Large intestine (tissue), 12 donors: Measurements from ENCODE around the gene ZNF428. TPM values are rescaled to one million over a fixed set of nuclear protein-coding genes. Genes with fewer than 3 reads are reported as not detected.

ENCODE experiments used
- DNase-seq, 2 donors: peaks; one replicate each; pipeline versions ENCODE4 v3.0.0 to v3.0.0-alpha.2; 2013
- H3K27ac ChIP-seq: one replicate; pipeline ENCODE4 v1.5.1; 2013; ENCODE audit warnings: low read length
- H3K27me3 ChIP-seq: 2 replicates; pipeline ENCODE4 v1.6.1; 2013; ENCODE audit warnings: low read length; ENCODE audit not compliant: control insufficient read depth, insufficient read depth
- H3K36me3 ChIP-seq: 2 replicates; pipeline ENCODE4 v1.6.1; 2013; ENCODE audit warnings: low read length; ENCODE audit not compliant: control insufficient read depth, insufficient read depth
- H3K4me1 ChIP-seq: one replicate; pipeline ENCODE4 v1.6.1; 2013; ENCODE audit warnings: low read length; ENCODE audit not compliant: control insufficient read depth, insufficient read depth
- H3K4me3 ChIP-seq: one replicate; pipeline ENCODE4 v1.5.1; 2013; ENCODE audit warnings: low read length
- H3K9me3 ChIP-seq: one replicate; pipeline ENCODE4 v1.6.1; 2013; ENCODE audit warnings: mild to moderate bottlenecking, low read depth, low read length, moderate library complexity; ENCODE audit not compliant: control insufficient read depth
- WGBS: methylation state at CpG from one replicate; pipeline ENCODE4 v1.1.5; 2013; ENCODE audit warnings: low lambda C conversion rate; ENCODE audit not compliant: insufficient coverage; 5-methylcytosine and 5-hydroxymethylcytosine counted together
- long read RNA-seq, 11 donors: transcript quantifications; one replicate each; lab custom pipeline, GENCODE V29; 2026
- polyA plus RNA-seq: library from polyadenylated mRNA; unstranded; fragments of 120-200 nt; gene quantifications from one replicate; pipeline ENCODE4 v1.2.1, GENCODE V29; 2013

Gene ZNF428, protein sequence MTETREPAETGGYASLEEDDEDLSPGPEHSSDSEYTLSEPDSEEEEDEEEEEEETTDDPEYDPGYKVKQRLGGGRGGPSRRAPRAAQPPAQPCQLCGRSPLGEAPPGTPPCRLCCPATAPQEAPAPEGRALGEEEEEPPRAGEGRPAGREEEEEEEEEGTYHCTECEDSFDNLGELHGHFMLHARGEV
- polyA plus RNA-seq, result 40.4 TPM
- long read RNA-seq, donor 1, transcript ZNF428-201 (3 exons, 1,412 nt), result major isoform, 17 of 20 reads
- long read RNA-seq, donor 1, partial matches to known transcripts, result 0 of 20 reads
- long read RNA-seq, donor 1, other reads (novel, unspliced or antisense), result 0 of 20 reads
- long read RNA-seq, donor 2, transcript ZNF428-201 (3 exons, 1,412 nt), result major isoform, 28 of 41 reads
- long read RNA-seq, donor 2, partial matches to known transcripts, result 11 of 41 reads
- long read RNA-seq, donor 2, other reads (novel, unspliced or antisense), result 0 of 41 reads
- long read RNA-seq, donor 3, transcript ZNF428-201 (3 exons, 1,412 nt), result major isoform, 46 of 62 reads
- long read RNA-seq, donor 3, partial matches to known transcripts, result 15 of 62 reads
- long read RNA-seq, donor 3, other reads (novel, unspliced or antisense), result 0 of 62 reads
- long read RNA-seq, donor 4, partial matches to known transcripts, result 0 of 2 reads
- long read RNA-seq, donor 4, other reads (novel, unspliced or antisense), result 0 of 2 reads
- long read RNA-seq, donor 5, transcript ZNF428-201 (3 exons, 1,412 nt), result major isoform, 36 of 46 reads
- long read RNA-seq, donor 5, partial matches to known transcripts, result 8 of 46 reads
- long read RNA-seq, donor 5, other reads (novel, unspliced or antisense), result 0 of 46 reads
- long read RNA-seq, donor 6, transcript ZNF428-201 (3 exons, 1,412 nt), result major isoform, 43 of 43 reads
- long read RNA-seq, donor 6, partial matches to known transcripts, result 0 of 43 reads
- long read RNA-seq, donor 6, other reads (novel, unspliced or antisense), result 0 of 43 reads
- long read RNA-seq, donor 7, transcript ZNF428-201 (3 exons, 1,412 nt), result major isoform, 18 of 18 reads
- long read RNA-seq, donor 7, partial matches to known transcripts, result 0 of 18 reads
- long read RNA-seq, donor 7, other reads (novel, unspliced or antisense), result 0 of 18 reads
- long read RNA-seq, donor 8, transcript ZNF428-201 (3 exons, 1,412 nt), result major isoform, 35 of 41 reads
- long read RNA-seq, donor 8, partial matches to known transcripts, result 6 of 41 reads
- long read RNA-seq, donor 8, other reads (novel, unspliced or antisense), result 0 of 41 reads
- long read RNA-seq, donor 9, transcript ZNF428-201 (3 exons, 1,412 nt), result major isoform, 33 of 97 reads
- long read RNA-seq, donor 9, partial matches to known transcripts, result 64 of 97 reads
- long read RNA-seq, donor 9, other reads (novel, unspliced or antisense), result 0 of 97 reads
- long read RNA-seq, donor 10, transcript ZNF428-201 (3 exons, 1,412 nt), result major isoform, 43 of 48 reads
- long read RNA-seq, donor 10, partial matches to known transcripts, result 5 of 48 reads
- long read RNA-seq, donor 10, other reads (novel, unspliced or antisense), result 0 of 48 reads
- long read RNA-seq, donor 11, transcript ZNF428-201 (3 exons, 1,412 nt), result major isoform, 28 of 33 reads
- long read RNA-seq, donor 11, partial matches to known transcripts, result 5 of 33 reads
- long read RNA-seq, donor 11, other reads (novel, unspliced or antisense), result 0 of 33 reads

DNA sequence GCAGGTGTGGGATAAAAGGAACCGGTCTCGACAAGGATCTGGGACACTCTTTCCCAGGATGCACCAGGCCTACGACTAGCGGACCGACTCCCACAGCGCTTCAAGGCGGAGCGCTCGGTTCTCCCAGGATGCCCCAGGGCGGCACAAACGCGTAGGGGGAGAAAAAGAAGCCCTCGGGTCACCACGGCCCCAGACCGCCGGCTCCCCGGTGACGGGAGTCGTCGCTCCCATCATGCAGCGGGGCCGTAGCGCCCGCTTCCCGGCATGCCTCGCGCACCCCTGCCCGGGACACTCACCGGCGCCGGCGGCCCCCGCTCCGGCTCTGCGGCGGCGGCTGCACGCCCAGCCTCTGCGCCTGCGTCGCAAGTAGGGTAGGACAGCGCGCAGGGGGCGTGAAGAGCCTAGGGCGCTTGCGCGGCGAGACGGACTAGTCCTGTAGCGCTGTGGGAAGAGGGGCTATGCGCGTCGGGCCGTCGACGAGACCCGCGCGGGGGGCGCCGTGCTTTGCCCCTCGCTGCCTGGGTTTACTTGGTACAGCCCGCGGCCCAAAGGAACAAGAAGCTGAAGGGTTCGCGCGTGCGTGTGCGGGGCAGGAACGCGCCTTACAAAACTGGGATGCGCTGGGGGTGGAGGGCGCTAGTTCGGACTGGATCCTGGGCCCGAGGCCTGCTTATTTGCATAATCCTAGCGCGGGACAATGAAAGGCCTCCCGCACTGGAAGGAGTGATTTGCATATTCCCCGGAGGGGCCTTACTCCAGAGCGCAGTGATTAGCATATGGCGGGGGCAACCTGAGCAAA lies at the start of gene ZNF428:
Gene ZNF428, minus strand, starts transcription at position 368 of the 799 bp plus-strand sequence. CDS start 5,325 bp downstream, outside the sequence.
- peak within 1 kb of the TSS; percentile 71 for H3K4me3 ChIP-seq
- peak; percentile 88 to 93 for DNase-seq
- no peaks in the 10 kb centered on the region for H3K27me3 ChIP-seq
- H3K9me3 ChIP-seq, result peaks cover 2% of the 10 kb centered on the region
- H3K27ac ChIP-seq, result peak within 1 kb of the TSS; percentile 85
- WGBS, result 0% methylated on average over 1 of the region's 81 CpGs
- no peaks in the 10 kb centered on the region for H3K36me3 ChIP-seq
- peaks cover 4% of the 10 kb centered on the region for H3K4me1 ChIP-seq

- WGBS, result no CpG with 5 or more reads among the region's 44 CpGs
- DNase-seq, result peak; percentile 99
- Histone ChIP-seq H3K36me3 (no peaks in the 10 kb centered on the region), H3K27ac (peak overlapping the region; percentile 31), H3K9me3 (peaks cover 4% of the 10 kb centered on the region), H3K4me3 (peak overlapping the region; percentile 40), H3K4me1 (peaks cover 25% of the 10 kb centered on the region), H3K27me3 (peaks cover 17% of the 10 kb centered on the region)
Observed at GRCh38 chr19:43668406-43669109, 49.1 kb upstream of the ZNF428 start.

GRCh38 chr19:43667876-43668405 lies 48.5 kb upstream of the ZNF428 start:
- Histone ChIP-seq H3K27ac (peak overlapping the region; percentile 59), H3K9me3 (peaks cover 4% of the 10 kb centered on the region), H3K27me3 (peaks cover 17% of the 10 kb centered on the region), H3K36me3 (no peaks in the 10 kb centered on the region), H3K4me3 (peak overlapping the region; percentile 41), H3K4me1 (peaks cover 25% of the 10 kb centered on the region)
- WGBS, result no CpG with 5 or more reads among the region's 29 CpGs
- DNase-seq, result peak in 1 of 2 donors; percentile 15

GRCh38 chr19:43667126-43667875 lies 47.9 kb upstream of the ZNF428 start:
- Histone ChIP-seq H3K27ac (no peak overlapping the region), H3K4me3 (peak overlapping the region; percentile 41), H3K27me3 (peaks cover 17% of the 10 kb centered on the region), H3K36me3 (no peaks in the 10 kb centered on the region), H3K9me3 (peaks cover 4% of the 10 kb centered on the region), H3K4me1 (peaks cover 25% of the 10 kb centered on the region)
- no CpG with 5 or more reads among the region's 26 CpGs for WGBS
- DNase-seq, result no peak

DNA sequence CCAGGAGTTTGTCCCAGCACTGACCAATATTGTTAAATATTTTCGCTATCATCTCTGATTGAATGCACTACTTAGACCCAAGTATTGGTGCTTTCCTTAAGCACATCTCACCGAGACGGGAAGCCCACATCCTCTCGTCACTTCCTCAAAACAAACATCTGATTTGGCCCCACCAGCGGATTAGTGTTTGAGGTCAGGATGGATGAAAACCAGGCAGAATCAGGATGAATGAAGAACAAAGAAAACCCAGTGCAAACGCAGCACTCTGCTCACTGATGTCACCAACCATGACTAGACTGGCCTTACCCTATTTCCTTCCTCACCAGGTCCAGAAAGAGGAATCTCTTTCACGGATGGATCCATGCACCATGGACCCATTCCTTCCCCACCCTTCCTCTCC lies 44.6 kb upstream of the ZNF428 start:
- Histone ChIP-seq H3K4me3 (no peak overlapping the region), H3K36me3 (no peaks in the 10 kb centered on the region), H3K27ac (no peak overlapping the region), H3K9me3 (no peaks in the 10 kb centered on the region), H3K27me3 (peaks cover under 1% of the 10 kb centered on the region), H3K4me1 (peaks cover 10% of the 10 kb centered on the region)
- WGBS, result no CpG with 5 or more reads among the region's 7 CpGs
- DNase-seq, result no peak

- H3K27ac ChIP-seq, result no peak overlapping the region
- no peak for DNase-seq
- no peak overlapping the region for H3K4me3 ChIP-seq
- H3K27me3 ChIP-seq, result no peaks in the 10 kb centered on the region
- H3K9me3 ChIP-seq, result no peaks in the 10 kb centered on the region
- peaks cover 2% of the 10 kb centered on the region for H3K4me1 ChIP-seq
- WGBS, result no CpG with 5 or more reads among the region's 6 CpGs
- H3K36me3 ChIP-seq, result no peaks in the 10 kb centered on the region
Observed at GRCh38 chr19:43662487-43662886, 43.1 kb upstream of the ZNF428 start.

- H3K4me1 ChIP-seq, result no peaks in the 10 kb centered on the region
- no peaks in the 10 kb centered on the region for H3K36me3 ChIP-seq
- H3K27ac ChIP-seq, result no peak overlapping the region
- DNase-seq, result no peak
- H3K9me3 ChIP-seq, result no peaks in the 10 kb centered on the region
- no CpG with 5 or more reads among the region's 6 CpGs for WGBS
- H3K4me3 ChIP-seq, result no peak overlapping the region
- H3K27me3 ChIP-seq, result no peaks in the 10 kb centered on the region
Observed at GRCh38 chr19:43660971-43661360, 41.5 kb upstream of the ZNF428 start.

DNA sequence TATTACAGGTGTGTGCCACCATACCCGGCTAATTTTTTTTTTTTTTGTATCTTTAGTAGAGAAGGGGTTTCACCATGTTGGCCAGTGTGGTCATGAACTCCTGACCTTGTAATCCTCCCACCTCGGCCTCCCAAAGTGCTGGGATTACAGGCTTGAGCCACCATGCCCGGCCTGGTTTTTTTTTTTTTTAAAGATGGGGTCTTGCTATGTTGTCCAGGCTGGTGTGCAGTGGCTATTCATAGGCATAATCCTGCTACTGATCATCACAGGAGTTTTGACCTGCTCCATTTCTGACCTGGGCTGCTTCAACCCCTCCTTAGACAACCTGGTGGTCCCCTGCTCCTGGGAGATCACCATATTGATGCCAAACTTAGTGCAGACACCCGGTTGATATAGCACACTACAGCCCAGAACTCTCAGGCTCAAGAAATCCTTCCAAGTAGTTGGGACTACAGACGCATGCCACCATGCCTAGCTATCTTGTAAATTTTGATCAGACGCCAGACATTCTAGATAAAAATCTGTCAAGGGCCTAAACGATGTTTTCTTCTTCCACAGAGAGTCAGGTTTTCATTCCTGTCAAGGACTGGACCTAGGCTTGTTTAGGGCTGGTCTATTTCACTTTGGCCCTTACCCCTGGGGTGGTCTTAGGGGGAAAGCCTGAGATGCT lies 41.0 kb upstream of the ZNF428 start:
- no CpG with 5 or more reads among the region's 7 CpGs for WGBS
- no peaks in the 10 kb centered on the region for H3K4me1 ChIP-seq
- DNase-seq, result no peak
- H3K27me3 ChIP-seq, result no peaks in the 10 kb centered on the region
- H3K4me3 ChIP-seq, result no peak overlapping the region
- no peaks in the 10 kb centered on the region for H3K9me3 ChIP-seq
- H3K27ac ChIP-seq, result no peak overlapping the region
- no peaks in the 10 kb centered on the region for H3K36me3 ChIP-seq
